IPS-18c (cell line): ENCODE data around the gene CCDC116.
"Not testable (repeated sequence)": the region's sequence is repeated elsewhere in the genome, so short reads cannot be mapped to it uniquely, and the experiment has no call there.

Experiments used
- H3K4me3 ChIP-seq: 2 replicates; pipeline ENCODE4 v1.7.0; 2013; ENCODE audit warnings: low read depth, mild to moderate bottlenecking, low read length, moderate library complexity; ENCODE audit not compliant: insufficient read depth
- H3K9me3 ChIP-seq: one replicate; pipeline ENCODE4 v1.6.1; 2013; ENCODE audit warnings: mild to moderate bottlenecking, low read length, moderate library complexity; ENCODE audit not compliant: control insufficient read depth, insufficient read depth

CCDC116 gene

DNA sequence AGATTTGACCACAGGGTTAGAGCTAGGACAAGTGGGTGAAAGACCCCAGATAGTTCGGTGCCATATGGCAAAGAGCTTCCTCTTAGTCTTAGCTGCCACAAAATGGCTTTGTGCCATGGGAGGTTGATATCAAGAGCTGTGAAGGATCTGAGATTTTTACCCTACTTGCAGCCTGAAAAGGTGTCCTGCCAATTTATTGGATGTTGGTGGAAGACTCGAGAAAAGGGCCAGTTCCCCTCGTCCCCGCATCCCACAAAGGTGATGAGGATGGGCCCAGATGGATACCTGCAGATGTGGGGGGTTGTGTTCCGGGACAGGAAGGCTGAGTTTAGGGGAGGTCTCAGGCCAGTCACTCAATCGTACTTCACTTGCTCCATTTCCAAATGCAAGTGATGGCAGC is 30.0 kb upstream of the CCDC116 start:
- no peaks in the 10 kb centered on the region for H3K9me3 ChIP-seq
- no peak overlapping the region for H3K4me3 ChIP-seq

DNA sequence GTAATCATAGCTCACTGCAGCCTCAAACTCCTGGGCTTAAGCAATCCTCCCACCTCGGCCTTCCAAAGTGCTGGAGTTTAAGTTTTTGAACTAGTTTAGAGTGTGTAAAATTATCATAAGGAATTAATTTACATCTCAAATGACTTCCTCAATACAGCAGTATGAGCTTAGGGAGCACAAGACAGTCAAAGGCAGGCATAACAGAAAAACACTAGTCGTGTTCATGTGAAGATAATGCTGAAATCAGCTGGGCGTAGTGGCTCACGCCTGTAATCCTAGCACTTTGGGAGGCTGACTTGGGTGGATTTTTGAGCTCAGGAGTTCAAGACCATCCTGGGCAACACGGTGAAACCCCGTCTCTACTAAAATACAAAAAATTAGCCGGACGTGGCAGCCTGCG is 28.6 kb upstream of the CCDC116 start:
- Histone ChIP-seq H3K9me3 (no peaks in the 10 kb centered on the region), H3K4me3 (no peak overlapping the region)

DNA sequence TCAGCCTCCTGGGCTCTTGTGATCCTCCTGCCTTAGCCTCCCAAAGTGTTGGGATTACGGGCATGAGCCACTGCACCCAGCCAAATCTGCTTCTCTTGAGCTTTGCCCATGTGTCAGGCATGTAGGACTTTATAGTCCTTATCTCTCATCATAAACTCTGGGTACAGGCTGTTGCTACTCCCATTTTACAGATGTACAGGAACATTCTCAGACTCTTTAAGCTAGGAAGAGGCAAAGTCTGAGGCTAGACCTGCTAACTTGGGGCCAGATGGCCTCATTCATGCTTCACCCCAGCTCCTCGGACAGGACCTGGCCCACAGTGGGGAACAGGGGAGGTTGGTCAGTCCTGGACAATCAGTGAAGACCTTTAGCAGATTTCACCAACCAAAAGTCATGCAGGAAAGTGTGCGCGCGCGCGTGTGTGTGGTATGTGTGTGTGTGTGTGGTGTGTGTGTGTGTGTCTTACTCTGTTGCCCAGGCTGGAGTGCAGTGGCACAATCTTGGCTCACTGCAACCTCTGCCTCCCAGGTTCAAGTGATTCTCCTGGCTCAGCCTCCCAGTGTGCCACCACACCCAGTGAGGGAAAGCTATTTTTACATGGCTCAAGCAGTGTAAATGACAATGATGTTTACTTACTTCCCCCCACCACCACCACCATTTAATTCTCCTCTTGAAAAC is 26.5 kb upstream of the CCDC116 start:
- H3K9me3 ChIP-seq = no peaks in the 10 kb centered on the region
- H3K4me3 ChIP-seq = no peak overlapping the region

DNA sequence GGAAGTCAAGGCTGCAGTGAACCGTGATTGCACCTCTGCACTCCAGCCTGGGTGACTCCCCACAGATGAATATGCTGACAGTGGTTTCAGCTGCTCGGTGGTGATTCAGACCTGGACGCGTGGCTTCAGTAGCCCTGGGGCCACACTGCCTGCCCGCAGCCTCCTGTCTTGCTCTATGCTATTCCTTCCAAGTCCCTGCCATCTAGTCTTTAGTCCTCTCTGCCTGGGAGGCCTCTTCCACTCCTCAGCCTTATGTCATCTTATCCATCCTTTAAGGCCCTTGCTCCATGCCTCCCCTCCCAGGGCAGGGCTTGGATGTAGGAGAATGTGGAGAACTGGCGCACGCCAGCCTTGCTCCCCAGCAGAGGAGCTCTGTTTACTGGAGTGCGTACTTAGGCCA is 25.8 kb upstream of the CCDC116 start:
- Histone ChIP-seq H3K4me3 (no peak overlapping the region), H3K9me3 (no peaks in the 10 kb centered on the region)

- not testable (repeated sequence) for H3K4me3 ChIP-seq, H3K9me3 ChIP-seq
Observed at GRCh38 chr22:21609556-21610157, 22.9 kb upstream of the CCDC116 start.

DNA sequence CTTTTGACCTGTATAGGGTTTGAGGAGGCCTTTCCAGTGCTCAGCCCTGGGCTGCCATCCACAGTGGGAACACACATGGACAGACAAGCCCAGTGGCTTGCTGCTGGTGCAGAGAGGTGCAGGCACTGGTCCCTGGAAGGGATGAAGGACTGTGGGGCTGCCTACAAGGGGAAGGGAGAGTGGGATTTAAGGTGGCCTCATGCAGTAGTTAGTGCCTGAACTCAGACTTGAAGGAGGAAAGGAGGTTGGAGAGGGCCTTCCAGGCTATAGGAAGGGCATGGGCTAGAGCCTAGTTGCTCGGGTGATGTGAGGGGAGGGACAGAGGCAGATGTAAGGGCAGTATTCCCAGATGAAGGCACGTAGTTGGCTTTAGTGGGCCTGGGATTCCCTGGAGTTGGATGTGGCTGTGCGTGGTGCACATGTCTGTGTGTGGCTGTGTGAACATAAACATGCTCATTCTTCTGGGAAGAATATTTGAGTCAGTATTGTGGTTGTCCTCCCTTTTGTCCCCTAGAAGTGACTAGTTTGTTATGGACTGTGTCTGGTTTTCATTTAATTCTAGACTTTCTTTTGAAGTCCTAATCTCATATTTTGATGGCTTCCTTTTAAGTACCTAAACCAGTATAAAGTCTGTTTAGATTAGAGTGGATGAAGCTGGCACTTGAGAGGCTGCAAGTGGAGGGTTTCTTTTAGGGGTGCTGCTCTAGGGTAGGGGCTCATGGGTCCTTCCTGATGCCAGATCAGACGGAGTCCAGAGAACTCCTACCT is 21.2 kb upstream of the CCDC116 start:
- Histone ChIP-seq H3K4me3 (no peak overlapping the region), H3K9me3 (no peaks in the 10 kb centered on the region)

DNA sequence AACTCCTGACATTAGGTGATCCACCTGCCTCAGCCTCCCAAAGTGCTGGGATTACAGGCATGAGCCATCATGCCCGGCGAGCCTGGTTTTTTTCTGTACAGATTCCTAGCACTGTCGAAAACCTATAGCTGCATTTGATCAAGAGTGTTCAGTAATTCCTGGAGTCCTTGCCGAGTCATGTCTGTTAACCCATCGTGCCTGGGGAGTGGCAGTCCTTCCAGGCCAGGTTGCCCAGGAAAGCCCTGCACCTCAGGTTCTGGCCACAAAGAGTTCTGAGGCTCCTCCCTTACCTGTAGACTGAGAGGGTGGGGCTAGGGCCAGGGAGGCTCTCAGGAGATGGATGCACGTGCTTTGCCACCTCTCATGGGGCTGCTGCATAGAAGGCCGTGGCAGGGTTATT is 19.7 kb upstream of the CCDC116 start:
- H3K4me3 ChIP-seq = no peak overlapping the region
- no peaks in the 10 kb centered on the region for H3K9me3 ChIP-seq

- Histone ChIP-seq H3K9me3 (no peaks in the 10 kb centered on the region), H3K4me3 (no peak overlapping the region)
Observed at GRCh38 chr22:21613553-21614233, 18.9 kb upstream of the CCDC116 start.

GRCh38 chr22:21615731-21616130 is 16.8 kb upstream of the CCDC116 start:
- H3K9me3 ChIP-seq = no peaks in the 10 kb centered on the region
- H3K4me3 ChIP-seq = no peak overlapping the region

GRCh38 chr22:21617337-21617736 is 15.2 kb upstream of the CCDC116 start:
- not testable (repeated sequence) for H3K9me3 ChIP-seq, H3K4me3 ChIP-seq

GRCh38 chr22:21621025-21621424 is 11.5 kb upstream of the CCDC116 start:
- Histone ChIP-seq H3K9me3 (no peaks in the 10 kb centered on the region), H3K4me3 (no peak overlapping the region)

DNA sequence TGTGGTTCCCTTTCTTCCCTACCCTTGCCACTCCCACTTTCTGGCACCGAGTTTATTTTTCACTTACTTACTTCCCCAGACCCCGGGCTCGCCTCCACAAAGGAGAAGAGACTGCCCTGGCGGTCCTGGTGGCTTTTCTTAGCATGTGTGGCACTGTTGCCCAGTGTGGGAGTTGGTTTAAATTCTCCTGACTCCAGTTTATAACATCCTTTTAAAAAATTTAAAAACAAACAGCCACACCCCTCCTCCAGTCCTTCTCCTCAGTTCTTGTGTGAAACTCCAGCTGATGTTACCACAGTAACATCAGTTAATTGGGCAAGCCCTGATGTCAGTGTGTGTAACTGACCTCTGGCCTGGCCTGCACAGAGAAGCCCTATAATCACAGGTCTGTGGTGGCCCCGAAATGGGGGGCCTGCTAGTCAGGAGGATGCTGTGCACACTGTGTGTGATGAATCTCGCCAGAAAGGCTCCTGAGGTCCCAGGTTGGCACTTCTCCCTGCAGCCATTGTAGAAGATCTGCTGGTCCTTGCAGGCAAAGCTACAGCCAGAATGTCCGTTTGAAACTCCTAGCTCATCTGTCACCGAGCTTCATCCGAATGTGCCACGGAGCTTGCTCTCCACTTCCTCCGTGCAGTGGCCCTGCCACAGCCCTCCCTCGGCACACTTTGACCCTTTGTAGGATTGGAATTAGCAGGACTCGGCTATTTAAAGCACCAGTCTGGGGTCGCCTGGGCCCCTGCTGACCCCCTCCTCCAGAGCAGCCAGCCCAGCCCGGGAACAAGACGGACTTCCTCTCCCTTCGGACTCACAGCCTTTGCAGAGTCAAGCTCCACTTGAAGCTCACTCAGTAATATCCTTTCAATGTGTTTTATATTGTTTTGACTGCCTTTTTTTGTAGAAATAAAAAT is 10.3 kb upstream of the CCDC116 start:
- Histone ChIP-seq H3K4me3 (no peak overlapping the region), H3K9me3 (peaks cover 2% of the 10 kb centered on the region)

DNA sequence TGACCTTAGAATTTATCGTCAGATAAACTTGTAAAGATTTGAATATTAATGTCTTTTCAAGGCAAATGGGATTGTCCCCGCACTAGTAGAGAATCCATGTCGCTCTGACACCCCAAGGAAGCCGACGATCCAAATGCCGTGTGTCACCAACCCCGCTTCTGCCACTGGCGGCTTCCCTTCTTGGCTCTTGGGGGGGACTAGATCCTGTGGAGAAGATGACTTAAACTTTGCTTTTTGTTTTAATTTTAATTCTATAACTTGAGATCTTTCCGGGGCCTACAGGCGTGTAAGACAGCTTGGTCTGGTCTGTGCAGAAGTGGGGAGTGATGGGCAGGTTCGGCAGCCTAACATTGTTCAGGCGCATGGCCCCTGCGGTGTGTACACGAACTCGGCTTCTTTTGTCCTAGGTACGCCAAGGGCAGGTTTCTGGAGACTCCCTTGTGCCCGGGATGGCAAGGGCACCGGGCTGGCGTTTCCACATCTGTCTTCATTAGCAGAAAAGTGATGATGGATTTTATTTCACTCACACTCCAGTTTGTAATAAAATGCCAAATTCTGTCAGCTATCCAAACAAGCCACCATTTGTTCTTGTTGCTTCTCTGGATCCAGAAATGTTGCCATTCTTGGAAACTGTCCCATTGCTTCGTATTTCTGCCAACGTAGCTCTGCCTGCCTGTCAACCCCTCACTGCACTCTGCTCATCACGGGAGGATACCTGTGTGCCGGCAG is 9.5 kb upstream of the CCDC116 start:
- Histone ChIP-seq H3K4me3 (no peak overlapping the region), H3K9me3 (peaks cover 2% of the 10 kb centered on the region)

- Histone ChIP-seq H3K4me3 (no peak overlapping the region), H3K9me3 (peaks cover 2% of the 10 kb centered on the region)
Observed at GRCh38 chr22:21623648-21623970, 9.0 kb upstream of the CCDC116 start.

DNA sequence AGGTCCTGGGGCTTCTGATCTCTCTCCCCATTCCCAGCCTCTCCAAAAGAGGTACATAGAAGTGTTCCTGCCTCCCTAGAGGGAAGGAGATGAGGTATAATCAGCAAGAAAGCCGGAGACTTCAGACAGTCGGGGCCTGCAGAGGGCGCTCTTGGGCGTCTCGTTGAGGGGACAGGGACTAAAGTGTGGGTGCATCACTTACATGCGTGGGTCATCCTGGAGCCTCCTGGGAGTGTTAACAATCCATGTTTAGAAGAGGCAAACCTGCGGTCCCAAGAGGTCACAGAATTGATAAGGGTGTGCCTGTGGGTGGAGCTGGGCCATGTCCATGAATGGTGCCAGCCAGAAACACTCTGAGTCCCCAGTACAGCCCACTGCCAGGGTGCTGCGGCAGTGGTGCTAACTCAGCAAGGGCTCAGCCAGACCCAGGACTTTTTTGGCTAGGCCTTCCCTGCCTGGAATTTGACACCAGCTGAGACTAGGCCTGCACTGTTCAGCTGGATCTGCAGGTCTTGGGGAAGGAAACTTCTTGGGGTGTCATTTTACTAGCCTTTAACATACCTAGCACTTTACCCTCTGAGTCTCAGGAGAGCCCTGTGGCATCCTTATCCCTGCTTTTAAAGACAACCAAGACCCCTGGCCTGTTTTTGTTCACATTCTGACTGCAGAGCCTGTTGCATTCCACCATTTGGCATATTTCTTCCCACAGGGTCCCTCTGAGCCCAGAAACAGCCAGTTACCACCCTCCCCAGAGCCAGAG is 8.3 kb upstream of the CCDC116 start:
- Histone ChIP-seq H3K9me3 (peaks cover 2% of the 10 kb centered on the region), H3K4me3 (no peak overlapping the region)
